PFSK-1 (cell line): ENCODE data around the gene CSPG4.

ENCODE experiments used
- POLR2AphosphoS5 ChIP-seq: IDR thresholded peaks from 2 replicates; pipeline ENCODE4 v1.6.1; 2012; ENCODE audit warnings: low read depth, mild to moderate bottlenecking, control low read depth, low read length, moderate library complexity
- TF ChIP-seq, protein P1 (sequence below), 2 experiments: IDR thresholded peaks; 2 replicates each; pipeline versions ENCODE4 v1.6.1 to v1.8.0; 2011 to 2012; ENCODE audit warnings: low read depth in 2 of 2, low read length in 2 of 2, control low read depth in 1 of 2, inconsistent platforms in 1 of 2, mild to moderate bottlenecking in 1 of 2, moderate library complexity in 1 of 2; ENCODE audit not compliant: insufficient read depth in 1 of 2

DNA sequence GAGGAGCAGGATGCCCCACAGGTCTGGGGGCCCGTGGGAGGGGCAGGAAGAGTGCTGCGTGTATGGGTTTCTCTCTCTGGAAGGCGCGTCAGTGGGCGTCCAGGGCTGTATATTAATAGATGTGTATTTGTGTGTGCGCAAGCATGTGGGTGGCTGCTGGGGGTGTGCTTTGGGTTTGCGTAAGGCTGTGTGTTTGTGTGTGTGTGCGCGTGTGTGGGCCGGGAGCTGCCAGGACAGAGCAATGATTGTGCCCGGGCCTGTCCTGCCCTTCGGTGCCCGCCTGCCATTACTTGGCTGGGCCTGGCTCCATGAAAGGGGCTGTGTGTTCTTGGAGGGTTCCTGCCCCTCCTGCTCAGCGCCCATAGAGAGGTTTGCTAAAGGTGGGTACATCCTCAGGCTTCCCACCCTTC lies 16.3 kb downstream of the CSPG4 start:
- TF ChIP-seq POLR2AphosphoS5, result no peak
- TF ChIP-seq, protein P1, sequence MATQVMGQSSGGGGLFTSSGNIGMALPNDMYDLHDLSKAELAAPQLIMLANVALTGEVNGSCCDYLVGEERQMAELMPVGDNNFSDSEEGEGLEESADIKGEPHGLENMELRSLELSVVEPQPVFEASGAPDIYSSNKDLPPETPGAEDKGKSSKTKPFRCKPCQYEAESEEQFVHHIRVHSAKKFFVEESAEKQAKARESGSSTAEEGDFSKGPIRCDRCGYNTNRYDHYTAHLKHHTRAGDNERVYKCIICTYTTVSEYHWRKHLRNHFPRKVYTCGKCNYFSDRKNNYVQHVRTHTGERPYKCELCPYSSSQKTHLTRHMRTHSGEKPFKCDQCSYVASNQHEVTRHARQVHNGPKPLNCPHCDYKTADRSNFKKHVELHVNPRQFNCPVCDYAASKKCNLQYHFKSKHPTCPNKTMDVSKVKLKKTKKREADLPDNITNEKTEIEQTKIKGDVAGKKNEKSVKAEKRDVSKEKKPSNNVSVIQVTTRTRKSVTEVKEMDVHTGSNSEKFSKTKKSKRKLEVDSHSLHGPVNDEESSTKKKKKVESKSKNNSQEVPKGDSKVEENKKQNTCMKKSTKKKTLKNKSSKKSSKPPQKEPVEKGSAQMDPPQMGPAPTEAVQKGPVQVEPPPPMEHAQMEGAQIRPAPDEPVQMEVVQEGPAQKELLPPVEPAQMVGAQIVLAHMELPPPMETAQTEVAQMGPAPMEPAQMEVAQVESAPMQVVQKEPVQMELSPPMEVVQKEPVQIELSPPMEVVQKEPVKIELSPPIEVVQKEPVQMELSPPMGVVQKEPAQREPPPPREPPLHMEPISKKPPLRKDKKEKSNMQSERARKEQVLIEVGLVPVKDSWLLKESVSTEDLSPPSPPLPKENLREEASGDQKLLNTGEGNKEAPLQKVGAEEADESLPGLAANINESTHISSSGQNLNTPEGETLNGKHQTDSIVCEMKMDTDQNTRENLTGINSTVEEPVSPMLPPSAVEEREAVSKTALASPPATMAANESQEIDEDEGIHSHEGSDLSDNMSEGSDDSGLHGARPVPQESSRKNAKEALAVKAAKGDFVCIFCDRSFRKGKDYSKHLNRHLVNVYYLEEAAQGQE (IDR thresholded peaks at IDR 0.05; ENCODE audit: insufficient read depth in 1 of 2, low read depth in 2 of 2, low read length in 2 of 2), result no peak
